Epithelial cell of esophagus (primary cell): ENCODE data around the gene ACTA2.

ENCODE experiments used
- DNase-seq: peaks from one replicate; pipeline ENCODE4 v3.0.0; 2010; ENCODE audit warnings: low read depth
- H3K4me3 ChIP-seq: 2 replicates; pipeline ENCODE4 v1.5.1; 2011; ENCODE audit warnings: mild to moderate bottlenecking, low read length, control low read depth
- CTCF ChIP-seq: IDR thresholded peaks from 2 replicates; pipeline ENCODE4 v1.5.1; 2011; ENCODE audit warnings: low read depth, mild to moderate bottlenecking, low read length, control low read depth, inconsistent platforms; ENCODE audit not compliant: insufficient read depth; ENCODE audit errors: missing control alignments

Gene ACTA2

GRCh38 chr10:88982366-88982765 is 29.8 kb upstream of the ACTA2 start:
- DNase-seq = no peak
- H3K4me3 ChIP-seq = no peak overlapping the region

GRCh38 chr10:88981435-88981834 is 28.9 kb upstream of the ACTA2 start:
- no peak for DNase-seq
- H3K4me3 ChIP-seq = no peak overlapping the region
- no peak for TF ChIP-seq CTCF

More at GRCh38 chr10:88982366-88982765, 29.8 kb upstream of the ACTA2 start:
- no peak for TF ChIP-seq CTCF

GRCh38 chr10:88980800-88981199 is 28.2 kb upstream of the ACTA2 start:
- TF ChIP-seq CTCF = no peak
- H3K4me3 ChIP-seq = no peak overlapping the region
- no peak for DNase-seq

GRCh38 chr10:88980247-88980646 is 27.7 kb upstream of the ACTA2 start:
- DNase-seq = no peak
- TF ChIP-seq CTCF = no peak
- no peak overlapping the region for H3K4me3 ChIP-seq

GRCh38 chr10:88979603-88980002 is 27.0 kb upstream of the ACTA2 start:
- no peak for TF ChIP-seq CTCF
- DNase-seq = no peak
- no peak overlapping the region for H3K4me3 ChIP-seq

- H3K4me3 ChIP-seq = no peak overlapping the region
- no peak for TF ChIP-seq CTCF
- peak; percentile 51 for DNase-seq
Observed at GRCh38 chr10:88979153-88979562, 26.6 kb upstream of the ACTA2 start.

- no peak for TF ChIP-seq CTCF
- no peak overlapping the region for H3K4me3 ChIP-seq
- no peak for DNase-seq
Observed at GRCh38 chr10:88978463-88978862, 25.9 kb upstream of the ACTA2 start.
